SHP77 (cell line): Measurements from ENCODE around the gene DDX42.
"Not testable (repeated sequence)": the region's sequence is repeated elsewhere in the genome, so short reads cannot be mapped to it uniquely, and the experiment has no call there.

Source experiments
- DNase-seq, 2 experiments: peaks; one replicate each; lab custom pipeline; 2025; lab: John Stamatoyannopoulos, UW

DDX42 gene

DNA sequence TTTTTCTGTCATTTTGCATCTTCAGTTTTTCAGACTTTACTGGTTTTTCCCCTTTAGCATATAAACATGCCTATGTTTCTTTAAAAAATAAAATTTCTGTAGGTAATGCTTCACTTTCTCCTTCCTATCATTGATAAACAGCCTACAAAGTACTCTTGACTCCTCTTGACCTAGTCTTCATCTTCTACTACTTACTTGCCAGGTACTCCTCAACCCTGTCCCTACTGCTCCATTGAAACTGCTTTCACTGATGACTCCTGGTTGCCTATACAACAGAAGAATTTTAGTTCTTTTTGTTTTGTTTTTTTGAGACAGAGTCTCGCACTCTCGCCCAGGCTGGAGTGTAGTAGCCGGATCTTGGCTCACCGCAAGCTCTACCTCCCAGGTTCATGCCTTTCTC, 7.0 kb downstream of the DDX42 start:
- DNase-seq = no peak

DNA sequence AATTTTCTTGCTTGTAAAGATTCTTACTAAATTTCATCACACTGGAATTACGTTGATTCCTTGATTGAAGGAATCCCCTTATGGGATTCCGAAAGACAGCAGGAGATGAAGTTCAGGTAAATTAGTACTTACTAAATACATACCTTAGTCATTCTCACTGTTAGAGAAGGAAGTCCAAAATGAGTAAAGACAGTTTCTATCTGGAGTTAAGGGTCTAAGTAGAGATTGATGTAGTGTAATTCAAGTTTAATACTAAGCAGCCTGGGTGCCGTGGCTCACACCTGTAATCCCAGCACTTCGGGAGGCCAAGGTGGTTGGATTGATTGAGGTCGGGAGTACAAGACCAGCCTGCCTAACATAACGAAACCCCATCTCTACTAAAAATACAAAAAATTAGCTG, 9.6 kb downstream of the DDX42 start:
- no peak for DNase-seq

DNA sequence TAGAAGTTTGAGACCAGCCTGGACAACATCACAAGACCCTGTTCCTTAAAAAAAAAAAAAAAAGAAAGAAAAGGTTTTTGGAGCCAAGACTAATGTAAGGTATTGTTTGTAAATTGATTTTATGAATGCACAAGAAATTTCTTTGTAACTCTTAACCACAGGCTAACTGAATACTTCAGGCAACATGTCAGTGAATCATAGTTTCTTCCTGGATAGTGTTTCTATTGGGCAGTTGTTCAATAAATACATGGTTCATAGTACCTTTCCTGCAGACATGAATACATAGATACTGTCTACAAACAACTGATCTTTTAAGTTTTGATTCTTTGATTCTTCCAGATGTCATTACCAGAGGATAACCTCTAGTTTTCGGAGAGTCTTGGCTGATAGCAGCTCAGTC, 11.6 kb downstream of the DDX42 start:
- DNase-seq = no peak

DNA sequence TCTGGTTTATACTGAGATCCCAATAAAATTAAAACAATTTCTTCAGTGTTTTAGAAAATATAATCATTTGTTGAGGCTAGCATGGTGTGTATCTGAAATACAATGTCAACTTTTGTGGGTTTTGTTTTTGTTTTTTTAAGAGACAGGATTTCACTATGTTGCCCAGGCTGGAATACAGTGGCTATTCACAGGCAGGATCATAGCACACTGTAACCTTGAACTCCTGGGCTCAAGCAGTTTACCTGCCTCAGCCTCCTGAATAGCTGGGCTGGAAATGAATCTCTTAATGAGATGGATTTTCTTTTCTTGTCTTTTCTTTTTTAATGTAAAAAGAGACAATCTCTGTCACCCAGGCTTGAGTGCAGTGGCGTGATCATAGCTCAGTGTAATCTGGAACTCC, 12.1 kb downstream of the DDX42 start:
- DNase-seq = no peak

DNA sequence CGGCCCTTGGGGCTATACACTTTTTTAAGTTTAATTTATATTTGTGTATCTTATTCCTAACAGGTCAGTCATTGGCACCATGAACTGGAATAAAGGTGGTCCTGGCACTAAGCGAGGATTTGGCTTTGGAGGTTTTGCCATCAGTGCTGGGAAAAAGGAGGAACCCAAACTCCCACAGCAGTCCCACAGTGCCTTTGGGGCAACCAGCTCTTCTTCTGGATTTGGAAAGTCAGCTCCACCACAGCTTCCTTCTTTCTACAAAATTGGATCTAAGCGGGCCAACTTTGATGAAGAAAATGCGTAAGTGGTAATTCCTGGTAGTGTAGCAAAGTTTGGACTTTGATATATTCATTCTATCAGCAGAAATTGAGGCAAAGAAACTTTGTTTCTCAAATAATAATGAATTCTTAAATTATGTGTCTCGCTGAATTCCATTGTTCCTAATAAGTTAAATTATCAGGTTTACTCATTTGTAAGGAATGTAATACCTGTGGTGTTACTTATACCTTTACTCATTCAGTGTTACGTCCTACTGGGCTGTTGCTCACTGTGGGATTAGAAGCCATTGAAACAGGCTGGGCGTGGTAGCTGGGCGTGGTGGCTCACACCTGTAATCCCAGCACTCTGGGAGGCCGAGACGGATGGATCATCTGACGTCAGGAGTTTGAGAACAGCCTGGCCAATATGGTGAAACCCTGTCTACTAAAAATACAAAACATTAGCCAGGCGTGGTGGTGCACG, 13.2 kb downstream of the DDX42 start:
- DNase-seq = no peak

DNA sequence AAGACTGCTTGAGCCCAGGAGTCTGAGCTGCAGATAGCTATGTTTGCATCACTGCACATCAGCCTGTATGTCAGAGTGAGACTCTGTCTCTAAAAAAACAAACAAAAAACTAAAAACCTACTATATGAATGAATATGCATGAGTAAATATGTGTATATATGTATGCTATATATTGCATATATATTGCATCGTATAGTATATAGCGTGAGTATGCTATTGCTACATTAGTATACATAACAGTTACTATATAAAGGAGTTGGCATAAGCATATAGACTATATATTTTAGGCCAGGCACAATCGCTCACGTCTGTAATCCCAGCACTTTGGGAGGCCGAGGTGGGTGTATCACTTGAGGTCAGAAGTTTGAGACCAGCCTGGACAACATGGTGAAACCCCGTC, 16.1 kb downstream of the DDX42 start:
- DNase-seq = no peak

DNA sequence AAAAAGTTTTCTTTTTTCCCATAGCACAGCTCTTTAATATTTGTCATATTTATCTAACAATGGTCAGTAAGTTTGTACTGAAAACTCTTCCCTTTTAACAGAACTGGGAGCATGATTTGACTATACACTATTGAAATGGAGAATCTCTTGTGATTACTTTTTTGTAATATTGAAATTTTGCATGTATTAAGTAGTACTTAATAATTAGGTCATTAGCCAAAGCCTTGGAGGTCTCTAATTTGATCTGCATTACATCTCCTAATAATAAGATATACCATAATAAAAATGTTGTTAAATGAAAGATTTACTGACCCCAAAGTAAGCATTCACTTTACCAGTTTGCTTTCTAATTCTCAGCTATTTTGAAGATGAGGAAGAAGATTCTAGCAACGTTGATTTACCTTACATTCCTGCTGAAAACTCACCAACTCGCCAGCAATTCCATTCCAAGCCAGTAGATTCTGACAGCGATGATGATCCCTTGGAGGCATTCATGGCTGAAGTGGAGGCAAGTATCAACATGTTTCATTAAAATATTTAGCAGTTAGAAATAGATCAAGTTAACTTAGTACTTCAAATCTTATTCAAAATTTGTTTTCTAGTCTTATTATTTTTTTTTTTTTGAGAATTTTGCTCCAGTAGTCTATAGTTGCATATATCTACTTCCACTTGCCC, 18.2 kb downstream of the DDX42 start:
- no peak for DNase-seq

DNA sequence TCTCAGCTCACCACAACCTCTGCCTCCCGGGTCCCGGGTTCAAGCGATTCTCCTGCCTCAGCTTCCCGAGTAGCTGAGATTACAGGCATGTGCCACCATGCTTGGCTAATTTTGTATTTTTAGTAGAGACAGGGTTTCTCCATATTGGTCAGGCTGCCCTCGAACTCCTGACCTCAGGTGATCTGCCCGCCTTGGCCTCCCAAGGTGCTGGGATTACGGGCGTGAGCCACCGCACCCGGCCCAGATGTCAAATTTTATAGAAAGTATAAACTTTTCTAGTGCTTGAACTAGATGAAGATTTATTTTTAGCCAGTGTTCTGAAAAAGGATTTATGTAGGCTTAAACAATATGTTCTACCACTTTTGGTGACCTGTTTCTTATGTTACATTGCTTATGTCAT, 22.4 kb downstream of the DDX42 start:
- DNase-seq = not testable (repeated sequence)

DNA sequence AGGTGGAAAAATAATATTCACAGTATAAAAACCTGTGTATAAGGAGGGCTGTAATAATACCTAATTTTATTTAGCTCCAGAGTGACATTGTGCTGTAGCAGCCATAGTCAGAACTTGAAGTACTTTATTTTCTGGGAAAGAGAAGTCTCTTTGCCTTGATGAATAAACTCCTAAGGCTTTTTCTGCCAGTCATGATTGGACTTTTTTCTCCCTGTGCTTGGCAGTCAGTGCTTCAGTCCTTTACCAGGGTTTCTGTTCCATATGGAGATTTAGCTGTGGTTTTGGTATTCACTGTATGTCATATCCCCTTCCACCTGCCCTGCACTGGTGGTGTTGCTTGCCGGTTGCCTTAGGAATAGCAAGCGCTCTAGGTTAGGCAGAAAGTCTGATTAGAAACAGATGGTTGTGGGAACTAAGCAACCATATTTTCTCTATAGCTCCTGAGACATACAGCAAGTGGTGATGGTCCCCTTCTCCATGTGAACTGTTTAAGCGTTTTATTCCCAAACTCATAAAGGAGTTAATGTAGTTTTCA, 24.7 kb downstream of the DDX42 start:
- DNase-seq = no peak

DNA sequence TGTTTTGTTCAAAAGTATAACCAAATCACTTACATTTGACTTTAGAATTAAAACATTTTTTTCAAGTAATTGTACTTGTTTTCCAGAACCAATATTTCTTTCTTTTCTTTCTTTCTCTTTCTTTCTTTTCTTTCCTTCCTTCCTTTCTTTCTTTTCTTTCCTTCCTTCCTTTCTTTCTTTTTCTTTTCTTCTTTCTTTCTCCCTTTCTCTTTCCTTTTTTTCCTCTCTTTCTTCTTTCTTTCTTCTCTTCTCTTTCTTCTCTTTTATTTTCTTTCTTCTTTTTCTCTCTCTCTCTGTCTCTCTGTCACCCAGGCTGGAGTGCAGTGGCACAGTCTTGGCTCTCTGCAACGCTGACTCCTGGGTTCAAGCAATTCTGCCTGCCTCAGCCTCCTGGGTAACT, 26.8 kb downstream of the DDX42 start:
- DNase-seq = no peak

DNA sequence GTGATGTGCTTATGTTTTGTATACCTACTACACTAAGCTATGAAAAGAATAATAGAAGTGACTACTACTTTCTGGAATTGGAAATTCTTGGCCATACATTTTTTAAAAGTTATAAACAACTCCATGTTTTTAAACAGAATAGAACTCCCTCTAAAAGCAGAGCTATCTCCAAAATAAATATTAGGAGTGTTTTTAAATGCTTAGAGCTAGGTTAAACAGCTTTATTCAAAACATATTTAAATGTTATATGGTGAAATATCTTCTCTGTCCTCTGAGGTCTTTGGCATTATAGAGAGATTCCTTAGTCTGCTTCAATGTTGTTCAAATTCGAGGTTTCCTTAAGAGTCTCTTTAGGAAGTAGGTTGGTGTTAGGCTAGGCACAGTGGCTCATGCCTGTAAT, 30.4 kb downstream of the DDX42 start:
- no peak for DNase-seq

DNA sequence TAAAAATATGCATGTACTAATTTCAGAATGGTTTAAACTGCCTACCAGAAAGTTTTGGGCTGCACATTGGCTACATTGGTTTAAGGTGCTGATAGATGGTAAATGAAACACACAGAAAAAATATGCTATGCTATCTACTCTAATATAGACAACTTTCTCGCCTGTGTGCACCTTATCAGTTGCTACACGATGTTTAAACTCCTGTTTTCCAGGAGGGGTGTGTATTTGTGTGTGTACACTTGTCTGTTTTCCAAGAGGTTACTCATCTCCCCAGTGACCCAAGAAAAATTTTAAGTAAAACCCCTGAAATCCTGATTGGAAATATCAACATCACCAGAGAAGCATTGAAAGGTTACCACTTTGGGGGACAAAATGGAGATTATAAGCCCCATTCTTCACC, 31.6 kb downstream of the DDX42 start:
- no peak for DNase-seq

DNA sequence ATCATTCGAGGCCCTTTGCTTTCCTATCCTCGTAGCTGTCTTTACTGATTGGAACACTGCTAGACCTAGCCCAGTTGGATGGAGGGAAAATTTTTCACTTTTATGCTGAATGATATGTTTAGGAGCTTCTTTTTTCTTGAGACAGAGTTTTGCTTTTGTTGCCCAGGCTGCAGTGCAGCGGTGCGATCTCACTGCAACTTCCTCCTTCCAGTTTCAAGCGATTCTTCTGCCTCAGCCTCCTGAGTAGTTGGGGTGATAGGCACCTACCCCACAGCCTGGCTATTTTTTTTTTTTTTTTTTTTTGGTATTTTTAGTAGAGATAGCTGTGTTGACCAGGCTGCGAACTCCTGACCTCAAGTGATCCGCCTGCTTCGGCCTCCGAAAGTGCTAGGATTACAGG, 36.0 kb downstream of the DDX42 start:
- no peak for DNase-seq

DNA sequence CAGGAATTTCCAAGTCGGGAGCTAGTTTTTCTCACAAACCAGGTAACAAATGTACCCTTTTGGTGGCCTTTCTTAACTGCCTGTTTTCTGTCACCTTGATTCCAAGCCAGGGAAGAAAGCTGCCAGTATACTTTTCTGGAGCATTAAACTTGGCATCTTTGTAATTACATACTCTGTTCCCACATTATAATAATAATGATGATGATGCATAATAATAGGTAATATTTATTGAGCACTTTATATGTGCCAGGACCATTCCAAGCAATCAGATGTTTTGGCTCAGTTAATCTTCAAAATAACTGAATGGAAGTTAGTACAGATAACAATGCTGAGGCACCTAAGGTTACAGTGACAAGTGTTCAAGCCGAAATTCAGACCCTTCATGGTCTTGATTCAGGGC, 42.2 kb downstream of the DDX42 start:
- DNase-seq = no peak

DNA sequence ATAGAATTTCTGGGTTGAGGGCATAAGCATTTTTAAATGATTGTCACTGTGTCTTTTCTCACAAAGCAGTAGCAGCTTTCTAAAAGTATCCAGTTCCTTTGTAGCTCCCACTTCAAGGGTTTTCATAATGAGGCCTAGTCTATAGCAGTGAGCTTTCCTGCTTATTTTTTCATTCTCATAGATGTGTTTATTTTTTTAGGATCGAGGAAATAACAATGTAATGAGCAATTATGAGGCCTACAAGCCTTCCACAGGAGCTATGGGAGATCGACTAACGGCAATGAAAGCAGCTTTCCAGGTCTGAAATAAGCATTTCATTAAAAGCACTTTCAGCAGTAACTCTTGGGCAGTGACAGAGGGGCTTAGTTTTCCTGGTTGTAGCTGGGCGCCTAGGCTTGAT, 42.7 kb downstream of the DDX42 start:
- no peak for DNase-seq

DNA sequence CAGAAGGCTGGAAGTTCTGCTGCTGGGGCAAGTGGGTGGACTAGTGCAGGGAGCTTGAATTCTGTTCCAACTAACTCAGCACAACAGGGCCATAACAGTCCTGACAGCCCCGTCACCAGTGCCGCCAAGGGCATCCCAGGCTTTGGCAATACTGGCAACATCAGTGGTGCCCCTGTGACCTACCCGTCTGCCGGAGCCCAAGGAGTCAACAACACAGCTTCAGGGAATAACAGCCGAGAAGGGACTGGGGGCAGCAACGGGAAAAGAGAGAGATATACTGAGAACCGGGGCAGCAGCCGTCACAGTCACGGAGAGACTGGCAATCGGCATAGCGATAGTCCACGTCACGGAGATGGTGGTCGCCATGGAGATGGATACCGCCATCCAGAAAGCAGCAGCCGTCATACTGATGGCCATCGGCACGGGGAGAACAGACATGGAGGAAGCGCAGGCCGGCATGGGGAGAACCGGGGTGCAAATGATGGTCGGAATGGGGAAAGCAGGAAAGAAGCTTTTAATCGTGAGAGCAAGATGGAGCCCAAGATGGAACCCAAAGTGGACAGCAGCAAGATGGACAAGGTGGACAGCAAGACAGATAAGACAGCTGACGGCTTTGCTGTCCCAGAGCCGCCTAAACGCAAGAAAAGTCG, 43.9 kb downstream of the DDX42 start:
- no peak for DNase-seq

DNA sequence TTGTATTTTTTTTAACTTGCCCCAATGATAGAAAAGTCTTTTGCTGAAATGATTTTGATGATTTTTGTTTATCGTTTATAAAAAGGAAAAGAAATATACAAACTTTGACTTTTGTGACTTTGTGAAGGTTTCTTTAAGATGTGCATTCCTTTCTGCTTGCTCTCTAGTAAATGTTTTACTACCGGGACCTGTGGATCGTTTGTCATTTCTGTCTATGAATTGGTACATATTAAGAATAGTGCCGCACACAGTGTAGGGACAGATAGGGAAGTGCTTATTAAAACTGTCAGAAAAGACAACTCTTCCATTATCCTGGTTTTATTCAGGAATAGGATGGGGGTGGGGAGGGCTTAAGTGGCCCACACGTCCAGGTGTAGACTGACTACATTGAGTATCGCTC, 45.2 kb downstream of the DDX42 start:
- no peak for DNase-seq

DNA sequence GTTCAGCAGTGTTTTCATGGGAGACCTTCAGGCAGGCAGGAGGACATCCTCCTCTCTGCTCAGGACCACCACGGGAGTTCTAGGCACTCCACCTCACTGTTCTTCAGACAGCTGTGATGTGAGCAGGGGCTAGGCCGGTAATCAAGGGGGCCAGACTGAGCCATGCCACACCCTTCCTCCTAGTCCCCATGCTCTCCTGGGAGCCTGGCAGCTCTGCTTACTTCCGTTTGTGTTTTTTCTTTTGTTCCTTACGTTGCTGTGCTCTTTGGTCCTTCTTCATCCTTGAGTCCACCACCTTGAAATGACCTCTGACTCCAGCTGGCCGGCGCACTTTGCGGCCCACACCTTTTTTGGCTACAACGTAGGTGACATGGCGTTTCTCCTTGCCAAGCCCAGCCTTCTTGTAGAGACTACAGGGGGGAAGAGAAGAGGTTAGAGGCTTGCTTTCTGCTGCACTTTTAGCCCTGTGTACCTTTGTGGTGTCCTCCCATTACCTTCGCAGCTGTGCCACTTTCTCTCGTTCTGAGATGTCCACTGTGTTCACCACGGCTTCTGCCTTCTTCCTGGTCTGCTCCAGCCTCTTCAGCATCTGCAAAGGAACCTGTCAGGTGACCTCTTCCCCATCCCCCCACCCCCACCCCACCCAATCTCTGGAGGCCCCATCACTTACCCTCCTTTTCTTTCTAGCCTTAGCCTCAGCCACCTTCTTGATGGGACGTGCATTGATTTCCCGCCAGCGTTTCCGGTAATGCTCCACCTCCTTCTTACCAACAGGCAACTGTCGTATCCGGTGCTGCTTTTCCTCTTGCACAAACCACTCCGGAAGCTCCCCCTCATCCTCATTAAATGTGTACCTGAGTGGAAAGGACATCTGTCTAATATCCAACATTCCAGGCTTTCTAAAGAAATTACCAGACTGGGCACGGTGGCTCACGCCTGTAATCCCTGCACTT, 45.9 kb downstream of the DDX42 start:
- DNase-seq = no peak

DNA sequence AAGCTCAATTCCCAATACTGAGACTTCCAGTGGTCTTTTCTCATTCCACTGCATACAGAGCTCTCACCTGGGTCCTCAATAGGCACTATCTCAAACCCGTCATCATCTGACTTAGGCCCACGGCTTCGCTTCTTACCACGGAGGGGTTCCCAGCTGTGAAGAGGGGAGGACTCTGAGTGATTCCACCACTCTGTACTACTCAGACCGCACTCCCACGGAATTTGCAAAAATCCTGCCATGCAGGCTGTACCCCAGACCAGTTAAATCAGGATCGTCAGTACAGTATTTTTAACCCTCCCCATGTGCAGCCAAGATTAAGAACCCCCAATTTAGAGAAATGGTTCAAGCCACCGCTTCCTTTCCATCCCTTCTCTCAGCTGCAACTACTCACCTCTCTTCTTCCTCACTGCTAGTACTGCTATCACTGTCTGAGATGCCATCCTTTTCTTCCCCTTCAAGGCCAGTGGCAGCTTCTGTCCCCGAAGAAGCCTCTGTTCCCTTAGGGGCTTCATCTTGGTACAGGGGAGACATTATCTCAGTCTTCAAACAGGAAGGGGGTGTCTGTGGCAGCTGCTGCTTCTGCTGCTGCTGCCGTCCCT, 47.1 kb downstream of the DDX42 start:
- no peak for DNase-seq

DNA sequence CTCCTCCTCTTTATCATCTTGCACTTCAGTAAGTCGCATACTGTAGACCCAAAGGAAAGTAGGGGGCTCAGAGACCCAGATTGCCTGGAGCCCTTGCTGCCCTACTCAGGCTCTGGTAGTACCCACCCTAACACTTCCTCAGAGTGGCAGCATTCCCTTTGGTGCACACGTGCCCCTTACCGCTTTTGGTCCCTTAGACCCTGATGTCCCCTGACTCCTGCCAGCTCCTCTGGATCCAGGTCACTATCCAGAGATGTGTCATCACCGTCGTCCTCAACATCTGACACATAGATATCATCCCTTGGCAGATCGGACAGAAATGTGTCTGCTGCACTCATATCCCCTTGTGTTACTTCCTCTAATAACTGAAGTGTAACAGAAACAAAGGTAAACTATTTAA, 47.8 kb downstream of the DDX42 start:
- DNase-seq = no peak

DNA sequence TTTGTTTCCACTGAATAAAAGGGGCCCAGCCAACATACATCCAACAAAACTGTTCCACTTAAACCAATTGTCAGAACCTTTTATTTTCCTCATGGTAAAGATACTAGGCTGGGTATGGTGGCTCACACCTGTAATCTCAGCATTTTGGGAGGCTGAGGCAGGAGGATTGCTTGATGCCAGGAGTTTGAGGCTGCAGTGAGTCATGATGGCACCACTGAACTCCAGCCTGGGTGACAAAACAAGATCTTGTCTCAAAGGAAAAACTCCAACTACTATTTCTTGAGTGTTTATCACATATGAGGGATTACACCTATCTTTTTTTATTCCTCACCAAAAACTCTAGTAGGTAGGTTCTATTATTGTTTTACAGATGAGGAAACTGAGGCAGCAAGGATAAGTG, 48.6 kb downstream of the DDX42 start:
- no peak for DNase-seq
